K562 treated with DMSO at 1 percent for 12 hours (cell line): ENCODE data around the gene TEX264. TPM values are rescaled to one million over a fixed set of nuclear protein-coding genes. Genes with fewer than 3 reads are reported as not detected.

Source experiments
- total RNA-seq: library from RNA; unstranded; fragments of 300-600 nt; gene quantifications from 2 replicates; pipeline ENCODE4 v1.2.3, GENCODE V29; 2022; ENCODE audit not compliant: insufficient read depth

The TEX264 gene
- total RNA-seq, result 40.3 and 42.6 TPM in 2 replicates

DNA sequence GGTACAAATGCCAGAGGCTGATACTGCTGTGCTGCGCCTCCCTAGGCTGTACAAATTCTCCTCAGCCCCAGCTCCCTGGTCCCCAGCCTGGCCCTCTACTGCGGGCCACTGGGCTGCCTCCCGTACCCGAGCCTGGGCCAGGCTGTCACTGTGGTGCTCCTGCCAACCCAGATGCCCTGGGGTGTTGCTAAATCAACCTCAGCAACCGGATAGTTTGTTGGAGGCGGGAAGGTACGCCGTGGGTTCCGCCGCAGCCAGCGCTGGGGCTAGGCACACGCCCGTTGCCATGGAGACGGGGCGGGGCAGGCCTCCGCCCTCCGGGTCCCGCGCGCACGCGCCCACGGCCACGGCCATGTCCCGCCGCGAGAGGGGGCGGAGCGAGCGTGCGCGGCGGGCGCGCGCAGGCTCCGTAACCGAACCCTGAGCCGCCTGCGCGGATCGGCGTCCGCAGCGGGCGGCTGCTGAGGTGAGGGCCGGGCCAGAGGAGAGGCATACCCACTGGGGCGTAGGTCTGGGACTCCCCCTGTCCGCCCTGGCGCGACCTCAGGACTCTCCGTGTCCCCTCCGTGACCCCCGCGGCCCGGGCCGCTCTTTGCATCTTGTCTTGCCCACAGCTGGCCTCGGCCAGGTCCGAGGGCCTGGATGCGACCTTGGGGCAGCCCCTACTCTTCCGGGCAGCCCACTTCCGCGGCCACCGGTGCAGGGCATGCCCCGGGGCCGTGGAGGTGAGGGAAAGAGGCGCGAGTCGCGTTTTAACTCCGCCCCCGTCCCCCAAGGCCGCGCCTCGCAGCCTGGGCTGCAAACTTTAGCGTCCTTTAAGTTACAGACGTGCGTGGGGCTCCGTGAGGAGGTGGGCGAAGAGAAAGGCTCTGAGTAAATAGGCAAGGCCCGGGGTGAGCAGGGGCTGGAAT, at the start of gene TEX264:
Gene TEX264, plus strand, starts transcription at position 430 of the 911 bp plus-strand sequence. CDS start 3,053 bp downstream, outside the sequence.

DNA sequence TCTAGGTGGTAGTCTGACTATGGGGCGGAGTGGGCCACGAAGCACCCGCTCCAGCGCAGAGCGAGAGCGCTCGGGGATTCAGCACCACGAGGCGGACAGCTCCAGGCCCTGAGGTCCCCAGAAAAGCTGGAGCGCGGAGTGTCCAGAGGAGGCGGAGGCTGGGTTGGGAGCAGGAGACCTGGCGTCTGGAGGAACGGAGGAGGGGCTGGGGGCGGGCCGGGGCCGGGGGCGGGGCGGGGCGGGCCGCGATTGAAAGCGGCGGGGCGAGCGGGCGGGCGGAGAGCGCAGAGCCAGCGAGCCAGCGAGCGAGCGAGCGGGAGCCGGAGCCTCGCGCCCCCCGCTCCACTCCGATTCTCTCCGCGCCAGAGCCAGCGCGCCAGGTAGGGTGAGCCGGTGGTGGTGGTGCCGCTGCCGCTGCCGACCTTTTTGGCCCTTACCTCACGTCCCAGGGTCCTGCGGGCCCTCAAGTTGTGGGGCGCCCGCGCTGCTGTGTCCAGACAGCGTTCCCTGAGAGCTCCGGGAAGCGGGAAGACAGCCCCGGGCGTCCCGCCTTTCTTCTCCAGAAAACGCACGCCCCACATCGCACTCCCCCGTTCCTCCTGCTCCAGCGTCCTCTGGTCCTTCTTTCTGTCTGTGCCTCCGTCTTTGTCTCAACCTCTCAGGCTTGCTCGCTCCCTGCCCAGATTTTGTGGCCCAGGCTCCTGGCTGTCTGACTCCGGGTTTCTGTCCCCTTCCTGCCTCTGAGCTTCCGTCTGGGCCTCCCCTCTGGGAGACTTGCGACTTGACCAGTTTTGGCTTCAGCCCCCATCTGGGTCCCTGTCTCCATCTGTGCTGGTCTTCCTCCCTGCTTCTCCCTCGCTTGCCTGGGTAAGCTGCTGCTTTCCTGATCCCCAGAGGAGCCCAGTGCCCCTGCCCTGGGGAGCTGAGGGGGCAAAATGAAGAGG, 36.0 kb downstream of the TEX264 start, which contains the start of gene GRM2:
Gene GRM2, plus strand, starts transcription at position 281 of the 944 bp plus-strand sequence. CDS start 1,916 bp downstream, outside the sequence.

Other genes with a start within 250 kb of the TEX264 start
- 3.0 and 13.0 TPM in 2 replicates for gene DCAF1, start 171.2 kb upstream of the TEX264 start, total RNA-seq
- gene RAD54L2, start 132.5 kb upstream of the TEX264 start, total RNA-seq, result 2.1 and 8.0 TPM in 2 replicates
- gene GRM2, start 35.8 kb downstream of the TEX264 start, total RNA-seq, result 0.44 TPM in 1 of 2 replicates, not detected in the other
- not detected in 2 replicates for gene IQCF6, start 108.0 kb downstream of the TEX264 start, total RNA-seq
- not detected in 2 replicates for gene IQCF2, start 190.4 kb downstream of the TEX264 start, total RNA-seq
- not detected in 2 replicates for gene IQCF5, start 204.3 kb downstream of the TEX264 start, total RNA-seq
- not detected in 2 replicates for gene IQCF1, start 232.1 kb downstream of the TEX264 start, total RNA-seq